Bronchial epithelial cell (primary cell): ENCODE results near the gene STYXL1. TPM values are rescaled to one million over a fixed set of nuclear protein-coding genes. Genes with fewer than 3 reads are reported as not detected.

Experiments used
- DNase-seq: peaks from one replicate; pipeline ENCODE4 v3.0.0-alpha.2; 2010; ENCODE audit warnings: low read depth
- FAIRE-seq: peaks from 2 replicates; lab custom pipeline; 2011; peaks lifted over from hg19 to GRCh38; lab: Jason Lieb, UNC
- H3K27me3 ChIP-seq: 2 replicates; pipeline ENCODE4 v1.5.1; 2011; ENCODE audit warnings: low read length; ENCODE audit not compliant: control insufficient read depth, insufficient read depth
- H3K36me3 ChIP-seq: 2 replicates; pipeline ENCODE4 v1.5.1; 2011; ENCODE audit warnings: low read length; ENCODE audit not compliant: control insufficient read depth, insufficient read depth
- H3K4me3 ChIP-seq: 2 replicates; pipeline ENCODE4 v1.5.1; 2011; ENCODE audit warnings: mild to moderate bottlenecking, low read depth, low read length, control low read depth
- total RNA-seq: library from RNA; depleted of rRNA; stranded (reverse); fragments of >200 nt; gene quantifications from 2 replicates; pipeline ENCODE4 v1.2.1, GENCODE V29; 2014
- TF ChIP-seq, protein P1 (sequence below): IDR thresholded peaks from 2 replicates; pipeline ENCODE4 v1.5.1; 2011; ENCODE audit warnings: mild to moderate bottlenecking, moderate library complexity, low read length, control low read depth, inconsistent platforms; ENCODE audit not compliant: insufficient read depth, severe bottlenecking

Gene STYXL1
- total RNA-seq, 1 donor from 2014 or later, result 47.7 TPM

DNA sequence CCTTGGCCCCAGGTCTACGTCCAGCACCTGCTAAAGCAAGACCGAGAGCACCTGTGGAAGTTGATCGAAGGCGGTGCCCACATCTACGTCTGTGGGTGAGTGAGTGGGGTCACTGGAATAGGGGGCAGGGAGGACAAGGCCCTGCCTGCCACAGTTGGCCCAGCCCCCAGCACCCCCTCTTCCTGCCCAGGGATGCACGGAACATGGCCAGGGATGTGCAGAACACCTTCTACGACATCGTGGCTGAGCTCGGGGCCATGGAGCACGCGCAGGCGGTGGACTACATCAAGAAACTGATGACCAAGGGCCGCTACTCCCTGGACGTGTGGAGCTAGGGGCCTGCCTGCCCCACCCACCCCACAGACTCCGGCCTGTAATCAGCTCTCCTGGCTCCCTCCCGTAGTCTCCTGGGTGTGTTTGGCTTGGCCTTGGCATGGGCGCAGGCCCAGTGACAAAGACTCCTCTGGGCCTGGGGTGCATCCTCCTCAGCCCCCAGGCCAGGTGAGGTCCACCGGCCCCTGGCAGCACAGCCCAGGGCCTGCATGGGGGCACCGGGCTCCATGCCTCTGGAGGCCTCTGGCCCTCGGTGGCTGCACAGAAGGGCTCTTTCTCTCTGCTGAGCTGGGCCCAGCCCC lies 61.5 kb downstream of the STYXL1 start:
- TF ChIP-seq, protein P1, sequence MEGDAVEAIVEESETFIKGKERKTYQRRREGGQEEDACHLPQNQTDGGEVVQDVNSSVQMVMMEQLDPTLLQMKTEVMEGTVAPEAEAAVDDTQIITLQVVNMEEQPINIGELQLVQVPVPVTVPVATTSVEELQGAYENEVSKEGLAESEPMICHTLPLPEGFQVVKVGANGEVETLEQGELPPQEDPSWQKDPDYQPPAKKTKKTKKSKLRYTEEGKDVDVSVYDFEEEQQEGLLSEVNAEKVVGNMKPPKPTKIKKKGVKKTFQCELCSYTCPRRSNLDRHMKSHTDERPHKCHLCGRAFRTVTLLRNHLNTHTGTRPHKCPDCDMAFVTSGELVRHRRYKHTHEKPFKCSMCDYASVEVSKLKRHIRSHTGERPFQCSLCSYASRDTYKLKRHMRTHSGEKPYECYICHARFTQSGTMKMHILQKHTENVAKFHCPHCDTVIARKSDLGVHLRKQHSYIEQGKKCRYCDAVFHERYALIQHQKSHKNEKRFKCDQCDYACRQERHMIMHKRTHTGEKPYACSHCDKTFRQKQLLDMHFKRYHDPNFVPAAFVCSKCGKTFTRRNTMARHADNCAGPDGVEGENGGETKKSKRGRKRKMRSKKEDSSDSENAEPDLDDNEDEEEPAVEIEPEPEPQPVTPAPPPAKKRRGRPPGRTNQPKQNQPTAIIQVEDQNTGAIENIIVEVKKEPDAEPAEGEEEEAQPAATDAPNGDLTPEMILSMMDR, result no peak
- no peak for FAIRE-seq
- no peak overlapping the region for H3K4me3 ChIP-seq
- H3K27me3 ChIP-seq, result no peaks in the 10 kb centered on the region
- peaks cover 17% of the 10 kb centered on the region for H3K36me3 ChIP-seq
- no peak for DNase-seq

- FAIRE-seq, result no peak
Observed at GRCh38 chr7:75985518-75986146, 62.2 kb downstream of the STYXL1 start.

DNA sequence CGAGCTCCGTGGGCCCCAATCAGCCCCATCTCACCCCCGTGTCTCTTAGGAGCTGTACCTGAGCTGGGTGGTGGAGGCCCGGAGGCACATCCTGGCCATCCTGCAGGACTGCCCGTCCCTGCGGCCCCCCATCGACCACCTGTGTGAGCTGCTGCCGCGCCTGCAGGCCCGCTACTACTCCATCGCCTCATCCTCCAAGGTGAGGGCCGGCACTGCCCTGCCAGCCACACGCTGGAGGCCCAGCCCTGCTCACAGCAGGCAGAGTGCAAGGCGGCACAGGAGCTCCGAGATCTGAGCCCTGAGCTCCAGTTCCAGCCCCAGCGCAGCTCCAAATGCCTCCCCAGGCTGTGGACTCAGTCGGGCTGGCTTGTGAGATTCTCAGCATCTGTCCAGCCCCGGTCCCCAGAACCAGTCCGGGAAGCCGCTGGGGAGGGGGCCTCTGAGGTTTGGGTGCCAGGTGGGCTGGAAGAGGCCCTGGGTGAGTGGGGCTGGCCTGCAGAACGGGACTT lies 62.7 kb downstream of the STYXL1 start:
- FAIRE-seq, result no peak
- TF ChIP-seq, protein P1, result no peak
- no peaks in the 10 kb centered on the region for H3K27me3 ChIP-seq
- DNase-seq, result no peak
- no peak overlapping the region for H3K4me3 ChIP-seq
- H3K36me3 ChIP-seq, result peaks cover 22% of the 10 kb centered on the region

More at GRCh38 chr7:75985518-75986146, 62.2 kb downstream of the STYXL1 start:
- no peak for DNase-seq
- TF ChIP-seq, protein P1, result no peak
- no peaks in the 10 kb centered on the region for H3K27me3 ChIP-seq
- peaks cover 21% of the 10 kb centered on the region for H3K36me3 ChIP-seq
- no peak overlapping the region for H3K4me3 ChIP-seq

DNA sequence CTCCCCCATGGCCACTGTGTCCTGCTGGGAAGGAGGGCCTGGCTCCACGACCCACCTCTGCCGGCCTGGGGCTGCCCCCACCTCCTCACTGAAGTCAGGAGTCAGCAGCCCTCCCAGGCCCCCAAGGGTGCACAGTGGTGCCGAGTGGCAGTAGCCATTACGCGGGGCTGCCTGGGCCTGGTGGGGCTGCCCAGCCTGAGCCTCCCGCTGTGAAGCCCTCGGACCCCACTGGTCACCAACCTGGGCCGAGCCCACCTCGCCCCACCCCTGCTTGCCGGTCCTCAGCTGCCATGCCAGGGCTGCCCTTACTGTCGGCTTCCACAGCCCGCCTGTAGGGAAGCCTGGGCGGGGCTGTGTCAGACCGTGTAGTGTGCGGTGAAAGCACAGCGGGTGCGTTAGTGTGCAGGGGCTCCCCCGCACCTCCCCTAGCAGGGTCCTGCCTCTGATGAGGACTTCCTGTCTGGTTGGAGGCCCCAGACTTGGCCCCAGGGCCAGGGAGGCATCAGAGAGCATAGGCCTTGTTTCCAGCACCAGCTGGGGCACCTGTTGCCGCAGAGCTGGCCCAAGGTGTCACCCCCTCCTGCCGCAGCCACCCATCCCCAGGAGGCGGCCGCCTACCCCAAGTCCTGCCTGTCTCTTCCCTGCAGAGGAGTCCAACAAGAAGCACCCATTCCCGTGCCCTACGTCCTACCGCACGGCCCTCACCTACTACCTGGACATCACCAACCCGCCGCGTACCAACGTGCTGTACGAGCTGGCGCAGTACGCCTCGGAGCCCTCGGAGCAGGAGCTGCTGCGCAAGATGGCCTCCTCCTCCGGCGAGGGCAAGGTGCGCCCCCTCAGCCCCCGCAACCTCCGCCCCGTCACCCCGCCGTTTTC lies 63.4 kb downstream of the STYXL1 start:
- H3K36me3 ChIP-seq, result peaks cover 27% of the 10 kb centered on the region
- no peak overlapping the region for H3K4me3 ChIP-seq
- H3K27me3 ChIP-seq, result no peaks in the 10 kb centered on the region
- FAIRE-seq, result no peak
- TF ChIP-seq, protein P1, result no peak
- no peak for DNase-seq

- no peak overlapping the region for H3K4me3 ChIP-seq
- peaks cover 29% of the 10 kb centered on the region for H3K36me3 ChIP-seq
- TF ChIP-seq, protein P1, result no peak
- DNase-seq, result no peak
- no peaks in the 10 kb centered on the region for H3K27me3 ChIP-seq
- FAIRE-seq, result no peak
Observed at GRCh38 chr7:75983471-75984129, 64.2 kb downstream of the STYXL1 start.
